A549 (cell line): ENCODE results near the gene TUBGCP6. TPM values are rescaled to one million over a fixed set of nuclear protein-coding genes. Genes with fewer than 3 reads are reported as not detected.
A peak's percentile ranks its signal among the peaks of the same experiment; 100 is the strongest.

Experiments used
- ATAC-seq, 2 experiments: fragments of 200-7000 bp in 1 of 2; fragments of >200 bp in 1 of 2; cut with Nextera tagmentation in 1 of 2; cut with Tn5 transposase in 1 of 2; 3 replicates each; pipeline versions ENCODE4 v1.8.0 to v1.9.1; 2018 to 2020; ENCODE audit warnings: mild to moderate bottlenecking in 1 of 2, moderate library complexity in 1 of 2
- CTCF ChIA-PET: fragments of 300-600 bp; sonication (Branson Sonifier 250); formaldehyde crosslinking; extraction: SDS; loops from one replicate; lab custom pipeline; 2021; ENCODE audit warnings: antibody characterized with exemption, inconsistent platforms; lab: Yijun Ruan, JAX
- POLR2A ChIA-PET: fragments of 350-600 bp; formaldehyde crosslinking; extraction: SDS; loops from one replicate; lab custom pipeline; 2021; ENCODE audit warnings: antibody characterized with exemption, inconsistent platforms; lab: Yijun Ruan, JAX
- DNase-seq, 2 experiments: peaks; one replicate each; pipeline versions ENCODE4 v3.0.0 to v3.0.0-alpha.2; 2011 to 2016; ENCODE audit warnings: low read depth in 1 of 2, low spot score in 1 of 2
- FAIRE-seq: peaks from 2 replicates; lab custom pipeline; 2011; peaks lifted over from hg19 to GRCh38; lab: Jason Lieb, UNC
- H3K27ac ChIP-seq, 2 experiments: fragments of >200 bp; sonication (Bioruptor Twin); formaldehyde crosslinking; 3 replicates each; pipeline ENCODE4 v1.5.1; 2016 to 2017
- H3K4me1 ChIP-seq: fragments of >200 bp; sonication (Bioruptor Twin); formaldehyde crosslinking; 3 replicates; pipeline ENCODE4 v1.6.1; 2016
- H3K4me2 ChIP-seq: fragments of >200 bp; sonication (Bioruptor Twin); formaldehyde crosslinking; 3 replicates; pipeline ENCODE4 v1.6.1; 2016
- H3K4me3 ChIP-seq: fragments of >200 bp; sonication (Bioruptor Twin); formaldehyde crosslinking; 3 replicates; pipeline ENCODE4 v1.5.1; 2016
- H3K9me3 ChIP-seq: fragments of >200 bp; sonication (Bioruptor Twin); formaldehyde crosslinking; 3 replicates; pipeline ENCODE4 v1.6.1; 2016
- CBX8 ChIP-seq: fragments of 200-600 bp; sonication (generic); IDR thresholded peaks from 2 replicates; pipeline ENCODE4 v1.6.1; 2016
- CHD4 ChIP-seq: fragments of 200-600 bp; sonication (generic); IDR thresholded peaks from 2 replicates; pipeline ENCODE4 v1.6.1; 2016; ENCODE audit warnings: antibody characterized with exemption, mild to moderate bottlenecking, borderline replicate concordance
- ESRRA ChIP-seq: fragments of 150-350 bp; IDR thresholded peaks from 2 replicates; pipeline ENCODE4 v1.6.1; 2014; ENCODE audit warnings: mild to moderate bottlenecking, low read length, borderline replicate concordance
- FOSB ChIP-seq: fragments of 250-450 bp; sonication (Bioruptor Pico); IDR thresholded peaks from 2 replicates; pipeline ENCODE4 v1.5.0; 2020; ENCODE audit warnings: mild to moderate bottlenecking, moderate library complexity
- FOSL2 ChIP-seq, 2 experiments: fragments of 450-650 bp in 1 of 2; fragments of >200 bp in 1 of 2; sonication (Bioruptor Twin) in 1 of 2; formaldehyde crosslinking; IDR thresholded peaks; 2 replicates each; pipeline versions ENCODE4 v1.5.0 to v1.6.1; 2016 to 2020; ENCODE audit warnings: mild to moderate bottlenecking in 1 of 2, moderate library complexity in 1 of 2
- GATA3 ChIP-seq: IDR thresholded peaks from 2 replicates; pipeline ENCODE4 v1.6.1; 2012; ENCODE audit warnings: borderline replicate concordance
- HES2 ChIP-seq: fragments of >200 bp; sonication (Bioruptor Twin); formaldehyde crosslinking; IDR thresholded peaks from 2 replicates; pipeline ENCODE4 v1.6.1; 2016
- HEYL ChIP-seq: fragments of 250-450 bp; sonication (Bioruptor Pico); IDR thresholded peaks from 2 replicates; pipeline ENCODE4 v1.8.0; 2021; ENCODE audit warnings: mild to moderate bottlenecking, moderate library complexity
- HMGXB4 ChIP-seq: fragments of 250-450 bp; sonication (Bioruptor Pico); IDR thresholded peaks from 2 replicates; pipeline ENCODE4 v1.5.0; 2021; ENCODE audit warnings: mild to moderate bottlenecking, moderate library complexity, borderline replicate concordance
- HOXB13 ChIP-seq: fragments of 250-450 bp; sonication (Bioruptor Pico); IDR thresholded peaks from 2 replicates; pipeline ENCODE4 v1.5.0; 2020; ENCODE audit warnings: low read depth, mild to moderate bottlenecking, moderate library complexity
- JUN ChIP-seq, 2 experiments: fragments of >200 bp; sonication (Bioruptor Twin); formaldehyde crosslinking; IDR thresholded peaks; 2 replicates in 1 of 2; 3 replicates in 1 of 2; pipeline ENCODE4 v1.6.1; 2016 to 2017
- KDM5A ChIP-seq: fragments of 200-600 bp; sonication (generic); IDR thresholded peaks from 2 replicates; pipeline ENCODE4 v1.6.1; 2016; ENCODE audit warnings: antibody characterized with exemption, mild to moderate bottlenecking
- MAFK ChIP-seq: fragments of 450-650 bp; IDR thresholded peaks from 2 replicates; pipeline ENCODE4 v1.6.1; 2014; ENCODE audit not compliant: partially characterized antibody
- MAX ChIP-seq: IDR thresholded peaks from 2 replicates; pipeline ENCODE4 v1.6.1; 2012
- NFE2L2 ChIP-seq: fragments of 150-350 bp; conservative IDR thresholded peaks from 2 replicates; pipeline ENCODE4 v1.6.1; 2014; ENCODE audit warnings: low read length
- NR3C1 ChIP-seq: fragments of >200 bp; sonication (Bioruptor Twin); formaldehyde crosslinking; IDR thresholded peaks from 3 replicates; pipeline ENCODE4 v1.6.1; 2017
- POLR2AphosphoS2 ChIP-seq: conservative IDR thresholded peaks from 2 replicates; pipeline ENCODE4 v1.6.1; 2012; ENCODE audit warnings: low read length, improper control_type of control experiment, inconsistent platforms
- RAD21 ChIP-seq, 2 experiments: fragments of >200 bp in 1 of 2; sonication (Bioruptor Twin) in 1 of 2; formaldehyde crosslinking in 1 of 2; IDR thresholded peaks in 1 of 2; conservative IDR thresholded peaks in 1 of 2; 2 replicates in 1 of 2; 3 replicates in 1 of 2; pipeline ENCODE4 v1.6.1; 2012 to 2018; ENCODE audit warnings: inconsistent platforms in 1 of 2
- RARB ChIP-seq: fragments of 250-450 bp; sonication (Bioruptor Pico); IDR thresholded peaks from 2 replicates; pipeline ENCODE4 v1.8.0; 2021; ENCODE audit warnings: mild to moderate bottlenecking, moderate library complexity
- RFX5 ChIP-seq: fragments of 450-650 bp; IDR thresholded peaks from 2 replicates; pipeline ENCODE4 v1.7.1; 2014; ENCODE audit warnings: antibody characterized with exemption, mild to moderate bottlenecking, moderate library complexity
- SREBF2 ChIP-seq: fragments of 450-650 bp; IDR thresholded peaks from 2 replicates; pipeline ENCODE4 v1.6.1; 2014; ENCODE audit warnings: mild to moderate bottlenecking, moderate library complexity
- TFCP2L1 ChIP-seq: fragments of 250-450 bp; sonication (Bioruptor Pico); IDR thresholded peaks from 2 replicates; pipeline ENCODE4 v1.5.0; 2021; ENCODE audit warnings: mild to moderate bottlenecking
- TP53 ChIP-seq: fragments of 250-450 bp; sonication (Bioruptor Pico); IDR thresholded peaks from 2 replicates; pipeline ENCODE4 v1.5.0; 2021; ENCODE audit warnings: mild to moderate bottlenecking, moderate library complexity
- ZC3H11A ChIP-seq: fragments of 450-650 bp; IDR thresholded peaks from 2 replicates; pipeline ENCODE4 v1.6.1; 2014; ENCODE audit warnings: antibody characterized with exemption, mild to moderate bottlenecking
- ZFP36 ChIP-seq: fragments of 450-650 bp; IDR thresholded peaks from 2 replicates; pipeline ENCODE4 v1.6.1; 2014; ENCODE audit warnings: borderline replicate concordance; ENCODE audit not compliant: partially characterized antibody
- WGBS: methylation state at CpG from one replicate; pipeline ENCODE4 v1.1.6; 2017; ENCODE audit errors: missing lambda C conversion rate; 5-methylcytosine and 5-hydroxymethylcytosine counted together
- polyA plus RNA-seq, 4 experiments: library from polyadenylated mRNA; depleted of rRNA in 3 of 4; stranded (reverse); fragments of >200 nt; fragmentation: RNase III in 1 of 4; extraction: RNeasy Plus Mini Kit Qiagen cat#74134 plus additional on column Dnase treatment in 1 of 4; gene quantifications; 2 replicates in 3 of 4; 3 replicates in 1 of 4; pipeline ENCODE4 v1.2.3, GENCODE V29; 2011 to 2017
- TF ChIP-seq, protein P1 (sequence below): fragments of >200 bp; sonication (Bioruptor Twin); formaldehyde crosslinking; IDR thresholded peaks from 3 replicates; pipeline ENCODE4 v1.5.1; 2016

The TUBGCP6 gene
- polyA plus RNA-seq, 2 of the 4 experiments (the other 2 are of a cell fraction), result 6.5 to 14.2 TPM

DNA sequence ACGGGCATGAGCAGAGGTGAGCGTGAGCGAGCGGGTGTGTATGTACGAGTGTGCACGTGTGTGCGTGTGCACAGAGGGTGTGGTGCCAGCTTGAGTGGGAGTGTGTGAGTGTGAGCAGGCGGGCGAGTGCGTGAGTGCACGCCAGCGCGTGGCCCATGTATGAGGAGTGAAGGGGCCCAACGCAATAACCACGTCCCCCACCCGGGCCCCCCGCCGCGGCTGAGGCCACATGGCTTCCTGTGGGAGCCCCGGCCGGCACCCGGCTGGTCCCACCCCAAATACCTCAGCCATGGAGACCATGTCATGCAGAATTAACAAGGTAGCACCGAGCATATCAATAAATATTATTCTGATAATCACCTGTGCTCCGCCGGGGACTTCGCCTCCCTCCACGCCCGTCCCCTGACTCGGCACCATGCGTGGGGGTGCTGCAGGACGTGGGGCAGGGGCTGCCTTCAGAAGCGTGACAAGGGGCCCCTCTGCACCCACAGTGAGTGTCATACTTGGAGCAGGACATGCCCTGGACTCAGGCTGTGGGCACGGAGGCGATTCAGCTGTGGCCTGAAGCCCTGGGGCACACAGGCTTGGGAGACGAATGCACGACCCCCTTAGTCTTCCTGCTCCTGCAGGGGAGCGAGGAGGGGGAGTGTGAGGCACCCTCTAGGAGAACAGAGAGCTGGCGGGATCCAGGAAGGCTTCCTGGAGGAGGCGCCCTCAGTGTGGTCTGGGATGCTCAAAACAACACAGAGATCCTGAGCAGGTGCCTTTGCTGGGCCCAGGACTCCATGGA lies 64.7 kb downstream of the TUBGCP6 start:
- Histone ChIP-seq H3K4me1 (peaks cover 9% of the 10 kb centered on the region; the same call in 1 of the 3 replicates), H3K4me2 (no peak overlapping the region), H3K4me3 (no peak overlapping the region), H3K9me3 (no peaks in the 10 kb centered on the region), H3K27ac (no peak overlapping the region)
- ChIA-PET POLR2A (no interaction called here), CTCF (interaction anchor here (1.0 to 1.2 kb wide), 2 partner anchors 10 to 33 kb away, joined by 3 read pairs; no protein-coding TSS in a partner anchor)
- no peak for ATAC-seq
- no peak for FAIRE-seq
- no peak for DNase-seq
- no peak for TF ChIP-seq ZC3H11A
- TF ChIP-seq GATA3, result no peak
- no peak for TF ChIP-seq ESRRA
- peak; percentile 70 for TF ChIP-seq ZFP36
- no peak for TF ChIP-seq RARB (CRISPR knock-in tag)
- TF ChIP-seq KDM5A, result no peak
- 82% methylated on average over 34 of the region's 39 CpGs for WGBS

DNA sequence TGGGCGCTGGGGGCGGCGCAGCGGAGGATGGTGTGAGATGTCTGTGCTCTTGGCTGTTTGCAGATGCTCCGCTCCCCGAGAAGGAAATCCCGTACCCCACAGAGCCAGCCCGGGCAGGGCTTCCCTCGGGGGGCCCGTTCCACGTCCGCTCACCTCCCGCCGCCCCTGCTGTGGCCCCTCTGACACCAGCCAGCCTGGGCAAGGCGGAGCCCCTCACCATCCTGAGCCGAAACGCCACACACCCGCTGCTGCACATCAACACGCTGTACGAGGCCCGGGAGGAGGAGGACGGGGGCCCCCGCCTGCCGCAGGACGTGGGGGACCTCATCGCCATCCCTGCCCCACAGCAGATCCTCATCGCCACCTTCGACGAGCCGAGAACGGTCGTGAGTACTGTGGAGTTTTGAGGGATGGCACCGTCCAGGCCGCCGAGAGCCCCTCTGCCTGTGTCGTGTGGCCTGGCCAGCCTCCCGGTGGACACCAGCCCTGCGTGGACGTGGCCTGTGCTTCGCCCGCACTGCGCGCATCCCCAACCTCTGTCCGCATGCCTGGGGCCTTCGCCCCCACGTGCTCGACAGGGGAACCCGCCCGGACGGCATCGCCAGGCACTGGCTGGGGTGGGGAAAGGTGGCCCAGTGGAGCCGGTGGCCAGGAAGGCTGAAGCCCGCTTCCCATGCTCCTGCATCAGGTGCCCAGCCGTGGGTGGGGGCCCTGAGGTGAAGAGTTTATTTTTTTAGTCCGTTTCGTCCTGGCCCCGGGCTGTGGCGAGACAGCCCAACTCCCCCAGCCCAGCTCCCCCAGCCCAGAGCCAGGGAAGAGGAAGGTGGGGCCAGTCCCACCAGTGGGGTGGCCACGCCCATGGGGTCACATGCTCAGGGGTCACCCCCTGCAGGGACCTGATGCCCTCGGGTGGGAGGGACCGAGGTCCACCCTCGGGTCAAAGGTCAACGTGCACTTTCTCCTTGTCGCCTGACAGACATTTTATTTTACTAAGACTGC lies 65.7 kb downstream of the TUBGCP6 start:
- POLR2A ChIA-PET, result no interaction called here
- ATAC-seq (no peak), FAIRE-seq (no peak), DNase-seq (no peak)
- Histone ChIP-seq H3K4me3 (no peak overlapping the region), H3K27ac (no peak overlapping the region), H3K9me3 (no peaks in the 10 kb centered on the region), H3K4me2 (no peak overlapping the region), H3K4me1 (peaks cover 6% of the 10 kb centered on the region; the same call in 1 of the 3 replicates)
- WGBS, result 93% methylated on average over 24 of the region's 64 CpGs
- TF ChIP-seq TFCP2L1 (CRISPR knock-in tag), result no peak
- no peak for TF ChIP-seq NFE2L2
- TF ChIP-seq KDM5A, result no peak
- TF ChIP-seq SREBF2, result no peak
- no peak for TF ChIP-seq HES2
- no peak for TF ChIP-seq MAX
- TF ChIP-seq RAD21 (conservative IDR thresholded peaks at IDR 0.05 in 1 of 2, IDR thresholded peaks at IDR 0.05 in 1 of 2), result no peak
- no peak for TF ChIP-seq TP53 (CRISPR knock-in tag)
- no peak for TF ChIP-seq CHD4
- TF ChIP-seq FOSB (CRISPR knock-in tag), result no peak
- TF ChIP-seq NR3C1, result no peak
- TF ChIP-seq RARB (CRISPR knock-in tag), result no peak
- no peak for TF ChIP-seq FOSL2 (IDR thresholded peaks at IDR 0.05)
- TF ChIP-seq FOSL2 (CRISPR knock-in tag; IDR thresholded peaks at IDR 0.05), result no peak
- TF ChIP-seq JUN (IDR thresholded peaks at IDR 0.05), result no peak
- no peak for TF ChIP-seq HOXB13 (CRISPR knock-in tag)
- CTCF ChIA-PET, result no interaction called here

DNA sequence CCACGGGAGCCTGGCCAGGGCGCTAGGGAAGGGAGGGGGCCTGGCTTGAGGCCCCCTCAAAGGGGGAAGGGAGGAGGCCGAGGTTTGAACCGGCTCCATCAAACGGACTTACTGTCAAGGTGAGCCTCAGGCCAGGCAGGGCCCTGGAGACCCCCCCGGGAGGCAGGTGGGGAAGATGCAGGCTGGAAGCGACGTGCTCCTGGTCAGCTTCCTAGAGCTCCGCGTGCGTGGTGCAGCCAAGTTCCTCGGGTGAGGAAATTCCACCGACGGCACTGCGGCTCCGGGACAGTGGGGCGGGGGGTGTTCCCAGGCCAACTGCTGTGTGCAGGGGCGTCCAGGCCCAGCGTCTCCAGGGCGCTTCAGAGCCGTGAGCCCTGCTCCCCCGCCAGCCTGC lies 66.4 kb downstream of the TUBGCP6 start:
- no peak overlapping the region for H3K27ac ChIP-seq
- ATAC-seq, result no peak
- ChIA-PET CTCF (no interaction called here), POLR2A (no interaction called here)
- no peaks in the 10 kb centered on the region for H3K9me3 ChIP-seq
- no peak overlapping the region for H3K4me2 ChIP-seq
- 98% methylated on average over 16 of the region's 22 CpGs for WGBS
- H3K4me3 ChIP-seq, result no peak overlapping the region
- no peak for FAIRE-seq
- DNase-seq, result no peak
- H3K4me1 ChIP-seq, result no peaks in the 10 kb centered on the region
- TF ChIP-seq JUN (IDR thresholded peaks at IDR 0.05) (no peak), NFE2L2 (no peak), MAFK (no peak), HEYL (CRISPR knock-in tag) (no peak), POLR2AphosphoS2 (no peak), HMGXB4 (CRISPR knock-in tag) (no peak), HES2 (no peak), CBX8 (no peak), CHD4 (no peak), RFX5 (no peak), TFCP2L1 (CRISPR knock-in tag) (no peak)
- TF ChIP-seq, protein P1, sequence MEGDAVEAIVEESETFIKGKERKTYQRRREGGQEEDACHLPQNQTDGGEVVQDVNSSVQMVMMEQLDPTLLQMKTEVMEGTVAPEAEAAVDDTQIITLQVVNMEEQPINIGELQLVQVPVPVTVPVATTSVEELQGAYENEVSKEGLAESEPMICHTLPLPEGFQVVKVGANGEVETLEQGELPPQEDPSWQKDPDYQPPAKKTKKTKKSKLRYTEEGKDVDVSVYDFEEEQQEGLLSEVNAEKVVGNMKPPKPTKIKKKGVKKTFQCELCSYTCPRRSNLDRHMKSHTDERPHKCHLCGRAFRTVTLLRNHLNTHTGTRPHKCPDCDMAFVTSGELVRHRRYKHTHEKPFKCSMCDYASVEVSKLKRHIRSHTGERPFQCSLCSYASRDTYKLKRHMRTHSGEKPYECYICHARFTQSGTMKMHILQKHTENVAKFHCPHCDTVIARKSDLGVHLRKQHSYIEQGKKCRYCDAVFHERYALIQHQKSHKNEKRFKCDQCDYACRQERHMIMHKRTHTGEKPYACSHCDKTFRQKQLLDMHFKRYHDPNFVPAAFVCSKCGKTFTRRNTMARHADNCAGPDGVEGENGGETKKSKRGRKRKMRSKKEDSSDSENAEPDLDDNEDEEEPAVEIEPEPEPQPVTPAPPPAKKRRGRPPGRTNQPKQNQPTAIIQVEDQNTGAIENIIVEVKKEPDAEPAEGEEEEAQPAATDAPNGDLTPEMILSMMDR, result no peak
